ENCODE results near the gene ATP10A. TPM values are rescaled to one million over a fixed set of nuclear protein-coding genes. Genes with fewer than 3 reads are reported as not detected.
"Not testable (repeated sequence)": the region's sequence is repeated elsewhere in the genome, so short reads cannot be mapped to it uniquely, and the experiment has no call there.

Gene ATP10A
- total RNA-seq, 1 donor from 2014 or later = 71.9 TPM

DNA sequence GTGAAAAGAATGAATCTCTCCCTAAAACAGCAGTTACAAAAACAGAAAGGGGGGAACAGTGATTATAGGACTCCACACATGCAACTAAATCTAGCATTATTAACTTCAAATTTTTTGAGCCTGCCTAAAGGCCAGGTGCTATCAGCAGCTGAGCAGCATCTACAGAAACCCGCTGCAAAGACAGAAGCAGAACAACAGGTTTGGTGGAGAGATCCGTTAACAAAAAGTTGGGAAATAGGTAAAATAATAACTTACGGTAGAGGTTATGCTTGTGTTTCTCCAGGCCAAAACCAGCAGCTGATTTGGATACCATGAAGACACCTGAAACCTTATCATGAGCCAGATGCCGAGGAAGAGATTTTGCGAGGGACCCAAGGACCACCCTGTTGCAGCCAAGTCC is 222.7 kb downstream of the ATP10A start:
- Mint-ChIP-seq H3K4me1 (ENCODE audit: unreplicated experiment) (peaks cover 27% of the 10 kb centered on the region), H3K9me3 (ENCODE audit: unreplicated experiment) (no peaks in the 10 kb centered on the region), H3K36me3 (ENCODE audit: unreplicated experiment) (no peaks in the 10 kb centered on the region), H3K27ac (ENCODE audit: unreplicated experiment) (no peak overlapping the region), H3K27me3 (ENCODE audit: unreplicated experiment) (no peaks in the 10 kb centered on the region), H3K4me3 (ENCODE audit: unreplicated experiment) (no peak overlapping the region)
- TF ChIP-seq, protein P1, sequence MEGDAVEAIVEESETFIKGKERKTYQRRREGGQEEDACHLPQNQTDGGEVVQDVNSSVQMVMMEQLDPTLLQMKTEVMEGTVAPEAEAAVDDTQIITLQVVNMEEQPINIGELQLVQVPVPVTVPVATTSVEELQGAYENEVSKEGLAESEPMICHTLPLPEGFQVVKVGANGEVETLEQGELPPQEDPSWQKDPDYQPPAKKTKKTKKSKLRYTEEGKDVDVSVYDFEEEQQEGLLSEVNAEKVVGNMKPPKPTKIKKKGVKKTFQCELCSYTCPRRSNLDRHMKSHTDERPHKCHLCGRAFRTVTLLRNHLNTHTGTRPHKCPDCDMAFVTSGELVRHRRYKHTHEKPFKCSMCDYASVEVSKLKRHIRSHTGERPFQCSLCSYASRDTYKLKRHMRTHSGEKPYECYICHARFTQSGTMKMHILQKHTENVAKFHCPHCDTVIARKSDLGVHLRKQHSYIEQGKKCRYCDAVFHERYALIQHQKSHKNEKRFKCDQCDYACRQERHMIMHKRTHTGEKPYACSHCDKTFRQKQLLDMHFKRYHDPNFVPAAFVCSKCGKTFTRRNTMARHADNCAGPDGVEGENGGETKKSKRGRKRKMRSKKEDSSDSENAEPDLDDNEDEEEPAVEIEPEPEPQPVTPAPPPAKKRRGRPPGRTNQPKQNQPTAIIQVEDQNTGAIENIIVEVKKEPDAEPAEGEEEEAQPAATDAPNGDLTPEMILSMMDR (IDR thresholded peaks at IDR 0.05) = no peak
- DNase-seq (ENCODE audit: extremely low spot score, unreplicated experiment) = no peak

DNA sequence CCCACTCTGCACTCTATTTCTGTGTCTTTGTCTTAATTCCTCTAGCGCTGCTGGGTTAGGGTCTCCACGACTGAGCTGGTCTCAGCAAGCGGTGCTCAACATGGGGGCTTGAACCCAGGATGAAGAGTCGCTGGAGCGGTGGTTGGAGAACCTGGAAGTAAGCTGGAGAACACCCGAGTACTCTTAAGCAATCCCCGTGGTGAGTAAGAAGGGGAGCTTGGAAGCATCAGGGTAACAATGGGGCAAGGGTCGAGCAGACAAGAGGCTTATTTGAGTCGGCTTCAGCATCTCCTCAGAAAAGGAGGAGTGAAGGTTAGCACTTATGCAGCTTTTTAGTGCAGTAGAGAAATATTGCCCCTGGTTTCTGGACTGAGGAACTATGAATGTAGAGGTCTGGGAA is 226.6 kb downstream of the ATP10A start:
- H3K9me3 Mint-ChIP-seq (ENCODE audit: unreplicated experiment); DNase-seq (ENCODE audit: extremely low spot score, unreplicated experiment); H3K4me1 Mint-ChIP-seq (ENCODE audit: unreplicated experiment); H3K36me3 Mint-ChIP-seq (ENCODE audit: unreplicated experiment); H3K27me3 Mint-ChIP-seq (ENCODE audit: unreplicated experiment); H3K27ac Mint-ChIP-seq (ENCODE audit: unreplicated experiment); H3K4me3 Mint-ChIP-seq (ENCODE audit: unreplicated experiment): not testable (repeated sequence)

DNA sequence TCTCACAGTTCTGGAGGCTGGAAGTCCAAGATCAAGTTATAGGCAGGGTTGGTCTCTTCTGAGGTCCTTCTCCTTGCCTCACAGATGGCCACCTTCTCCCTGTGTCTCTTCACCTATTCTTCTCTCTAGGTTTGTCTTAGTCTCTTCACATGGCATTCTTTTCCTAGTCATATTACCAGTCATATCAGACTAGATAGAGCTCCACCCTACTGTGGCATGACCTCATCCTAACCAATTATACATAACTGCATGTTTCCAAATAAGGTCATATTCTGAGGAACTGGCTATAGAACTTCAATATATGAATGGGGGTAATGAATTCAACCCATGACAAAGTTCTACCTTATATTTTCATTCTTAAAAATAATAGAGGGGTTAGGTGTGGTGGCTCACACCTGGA is 227.9 kb downstream of the ATP10A start:
- no peaks in the 10 kb centered on the region for H3K4me1 Mint-ChIP-seq (ENCODE audit: unreplicated experiment)
- H3K36me3 Mint-ChIP-seq (ENCODE audit: unreplicated experiment) = no peaks in the 10 kb centered on the region
- DNase-seq (ENCODE audit: extremely low spot score, unreplicated experiment) = no peak
- H3K4me3 Mint-ChIP-seq (ENCODE audit: unreplicated experiment) = no peak overlapping the region
- peaks cover 2% of the 10 kb centered on the region for H3K27me3 Mint-ChIP-seq (ENCODE audit: unreplicated experiment)
- no peak overlapping the region for H3K27ac Mint-ChIP-seq (ENCODE audit: unreplicated experiment)
- TF ChIP-seq, protein P1 (IDR thresholded peaks at IDR 0.05) = no peak
- no peaks in the 10 kb centered on the region for H3K9me3 Mint-ChIP-seq (ENCODE audit: unreplicated experiment)

DNA sequence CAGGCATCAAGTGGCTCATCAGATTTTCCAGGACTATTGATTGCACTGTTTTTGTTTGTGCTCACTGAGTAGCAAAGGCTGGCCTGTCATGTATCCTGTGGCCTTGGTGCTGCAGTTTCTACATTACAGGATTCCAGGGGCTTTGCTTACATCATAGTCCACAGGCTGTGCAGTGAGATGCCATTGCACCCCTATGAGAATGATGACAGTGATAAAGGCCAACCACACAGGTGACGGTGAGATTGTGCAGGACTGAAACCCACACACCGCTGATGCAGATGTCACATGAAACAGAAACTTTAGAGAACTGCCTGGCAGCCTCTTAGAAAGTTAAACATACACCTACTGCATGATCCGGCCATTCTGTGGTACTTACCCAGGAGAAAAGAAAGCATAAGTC is 229.3 kb downstream of the ATP10A start:
- H3K4me1 Mint-ChIP-seq (ENCODE audit: unreplicated experiment) = no peaks in the 10 kb centered on the region

DNA sequence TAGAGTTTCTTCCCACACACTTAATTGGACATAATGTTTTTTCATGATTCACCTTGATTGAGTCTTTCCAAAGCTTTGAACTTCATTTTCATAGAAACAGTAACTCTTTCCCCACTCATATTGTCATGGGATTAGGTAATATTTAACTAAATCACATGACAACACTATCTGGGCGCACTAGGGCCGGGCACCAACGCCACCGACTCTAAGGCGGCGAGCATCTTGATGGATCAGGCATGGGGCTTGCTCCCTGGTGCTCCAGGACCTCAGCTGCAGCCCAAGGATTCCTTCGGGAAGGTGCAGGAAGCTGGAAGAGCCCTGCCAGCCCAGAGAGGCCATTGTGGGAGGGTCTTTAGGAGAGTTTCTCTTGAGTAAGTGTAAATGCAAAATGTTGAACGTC is 231.2 kb downstream of the ATP10A start:
- TF ChIP-seq, protein P1 (IDR thresholded peaks at IDR 0.05) = no peak

More for the DNA sequence above, 229.3 kb downstream of the ATP10A start:
- TF ChIP-seq, protein P1 (IDR thresholded peaks at IDR 0.05) = no peak
- peaks cover 6% of the 10 kb centered on the region for H3K9me3 Mint-ChIP-seq (ENCODE audit: unreplicated experiment)
- H3K27me3 Mint-ChIP-seq (ENCODE audit: unreplicated experiment) = peaks cover 4% of the 10 kb centered on the region
- H3K27ac Mint-ChIP-seq (ENCODE audit: unreplicated experiment) = no peak overlapping the region
- H3K36me3 Mint-ChIP-seq (ENCODE audit: unreplicated experiment) = no peaks in the 10 kb centered on the region
- DNase-seq (ENCODE audit: extremely low spot score, unreplicated experiment) = no peak
- H3K4me3 Mint-ChIP-seq (ENCODE audit: unreplicated experiment) = no peak overlapping the region

More for the DNA sequence above, 231.2 kb downstream of the ATP10A start:
- DNase-seq (ENCODE audit: extremely low spot score, unreplicated experiment) = no peak
- H3K4me1 Mint-ChIP-seq (ENCODE audit: unreplicated experiment) = no peaks in the 10 kb centered on the region
- H3K27me3 Mint-ChIP-seq (ENCODE audit: unreplicated experiment) = peaks cover 17% of the 10 kb centered on the region
- H3K4me3 Mint-ChIP-seq (ENCODE audit: unreplicated experiment) = no peak overlapping the region
- H3K27ac Mint-ChIP-seq (ENCODE audit: unreplicated experiment) = no peak overlapping the region
- peaks cover 16% of the 10 kb centered on the region for H3K9me3 Mint-ChIP-seq (ENCODE audit: unreplicated experiment)
- no peaks in the 10 kb centered on the region for H3K36me3 Mint-ChIP-seq (ENCODE audit: unreplicated experiment)

Small RNA genes lying within 50 kb of the gene (microRNA-seq; reads per million reads assigned to microRNA genes)
- gene MIR4715 (ENCODE audit: unreplicated experiment) = not detected

Data from osteocyte (in vitro differentiated cells).